Activated gamma-delta T cell treated with Interleukin-2 at 50 U/mL for 16 hours (primary cell): Measurements from ENCODE around the gene KCNK7.
"Not testable (repeated sequence)": the region's sequence is repeated elsewhere in the genome, so short reads cannot be mapped to it uniquely, and the experiment has no call there.

Source experiments
- DNase-seq: peaks from one replicate; pipeline ENCODE4 v3.0.0-alpha.2; 2020

Gene KCNK7

DNA sequence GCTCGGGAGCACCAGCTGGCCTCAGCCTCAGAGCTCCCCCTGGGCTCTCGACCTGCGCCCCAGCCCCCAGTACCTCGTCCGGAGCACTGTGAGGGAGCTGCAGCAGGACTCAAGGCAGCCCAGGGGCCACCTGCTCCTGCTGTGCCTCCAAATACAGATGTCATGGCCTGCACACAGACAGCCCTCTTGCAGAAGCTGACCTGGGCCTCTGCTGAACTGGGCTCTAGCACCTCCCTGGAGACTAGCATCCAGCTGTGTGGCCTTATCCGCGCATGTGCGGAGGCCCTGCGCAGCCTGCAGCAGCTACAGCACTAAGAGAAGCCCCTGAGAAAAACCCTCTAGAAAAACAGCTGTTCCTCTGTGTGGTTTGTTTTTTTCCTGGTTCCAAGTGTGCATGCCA, 24.2 kb downstream of the KCNK7 start:
- no peak for DNase-seq

DNA sequence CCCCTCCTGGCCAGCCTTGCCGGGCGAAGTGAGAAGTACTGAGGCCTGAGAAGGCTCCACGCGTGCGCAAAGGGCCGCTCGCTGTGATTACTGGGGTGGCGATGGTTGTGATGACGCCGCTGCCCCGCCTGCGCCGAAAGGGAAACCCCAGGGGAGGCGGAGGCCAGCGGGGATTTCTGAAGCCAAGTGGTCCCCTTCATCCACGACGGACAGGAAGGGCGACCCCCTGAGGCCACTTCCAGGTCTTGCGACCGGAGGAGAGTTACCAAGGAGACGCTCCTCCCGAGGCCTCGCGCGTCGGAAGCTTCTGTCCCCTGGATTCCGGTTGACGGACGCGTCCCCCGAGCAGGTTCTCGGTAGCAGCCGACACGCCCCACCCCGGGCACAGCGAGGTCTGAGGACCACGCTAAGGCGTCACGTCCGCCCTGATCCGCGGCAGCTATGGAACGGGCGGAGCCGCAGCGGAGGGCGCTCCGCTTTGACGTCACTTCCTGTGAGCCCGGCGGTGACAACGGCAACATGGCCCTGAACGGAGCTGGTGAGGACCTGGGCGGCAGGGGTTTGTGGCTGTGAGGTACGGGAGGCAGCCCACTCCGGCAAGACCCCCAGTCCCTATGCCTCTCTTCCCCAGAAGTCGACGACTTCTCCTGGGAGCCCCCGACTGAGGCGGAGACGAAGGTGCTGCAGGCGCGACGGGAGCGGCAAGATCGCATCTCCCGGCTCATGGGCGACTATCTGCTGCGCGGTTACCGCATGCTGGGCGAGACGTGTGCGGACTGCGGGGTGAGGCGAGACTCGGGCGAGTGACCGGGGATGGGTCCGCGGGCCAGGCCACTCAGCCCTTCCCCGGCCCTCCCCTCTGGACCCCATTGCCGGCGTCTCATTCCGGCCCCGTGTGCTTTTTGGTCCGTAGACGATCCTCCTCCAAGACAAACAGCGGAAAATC, 25.4 kb downstream of the KCNK7 start, which contains the start of gene ZNRD2:
TSS of gene ZNRD2 (plus strand) at position 505 of the 946 bp plus-strand sequence. CDS start at position 520, 15 bp downstream.
- DNase-seq, result peak; percentile 98

DNA sequence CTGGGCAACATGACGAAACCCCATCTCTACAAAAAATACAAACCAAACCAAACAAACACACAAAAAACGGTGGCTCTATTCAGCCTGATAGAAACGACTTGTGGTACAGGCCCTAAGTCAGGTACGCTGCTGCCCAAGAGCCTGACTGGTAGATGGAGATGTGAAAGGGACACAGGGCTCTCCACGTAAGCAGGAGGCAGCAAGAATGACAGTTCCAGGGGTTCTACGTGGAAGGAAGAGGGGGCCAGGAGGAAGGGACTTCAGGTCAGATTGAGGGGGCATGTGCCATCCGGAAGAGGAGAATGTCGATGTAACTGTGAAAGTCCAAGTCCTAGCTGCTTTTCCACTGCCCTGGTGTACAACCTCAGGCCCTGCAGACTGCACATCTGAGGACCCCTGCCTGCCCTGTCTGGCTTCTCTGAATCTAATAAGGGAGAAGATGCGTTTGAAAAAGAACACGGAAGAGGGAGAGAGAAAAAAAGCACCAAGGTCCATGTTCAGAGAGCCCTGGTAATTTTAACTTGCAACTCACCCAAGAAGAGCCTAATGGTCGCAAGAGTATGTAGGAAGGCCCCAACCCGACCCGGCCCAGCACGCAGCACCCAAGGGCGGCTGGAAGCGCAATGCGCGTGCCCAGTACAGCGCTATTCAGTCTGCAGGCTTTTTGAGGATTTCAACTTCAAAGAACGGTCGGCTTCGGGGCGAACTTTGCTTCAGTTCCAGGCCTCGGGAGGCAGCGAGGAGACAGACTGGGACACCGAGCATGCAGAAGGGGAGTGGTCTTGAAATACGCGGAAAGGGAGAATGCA, 26.2 kb downstream of the KCNK7 start:
- no peak for DNase-seq

DNA sequence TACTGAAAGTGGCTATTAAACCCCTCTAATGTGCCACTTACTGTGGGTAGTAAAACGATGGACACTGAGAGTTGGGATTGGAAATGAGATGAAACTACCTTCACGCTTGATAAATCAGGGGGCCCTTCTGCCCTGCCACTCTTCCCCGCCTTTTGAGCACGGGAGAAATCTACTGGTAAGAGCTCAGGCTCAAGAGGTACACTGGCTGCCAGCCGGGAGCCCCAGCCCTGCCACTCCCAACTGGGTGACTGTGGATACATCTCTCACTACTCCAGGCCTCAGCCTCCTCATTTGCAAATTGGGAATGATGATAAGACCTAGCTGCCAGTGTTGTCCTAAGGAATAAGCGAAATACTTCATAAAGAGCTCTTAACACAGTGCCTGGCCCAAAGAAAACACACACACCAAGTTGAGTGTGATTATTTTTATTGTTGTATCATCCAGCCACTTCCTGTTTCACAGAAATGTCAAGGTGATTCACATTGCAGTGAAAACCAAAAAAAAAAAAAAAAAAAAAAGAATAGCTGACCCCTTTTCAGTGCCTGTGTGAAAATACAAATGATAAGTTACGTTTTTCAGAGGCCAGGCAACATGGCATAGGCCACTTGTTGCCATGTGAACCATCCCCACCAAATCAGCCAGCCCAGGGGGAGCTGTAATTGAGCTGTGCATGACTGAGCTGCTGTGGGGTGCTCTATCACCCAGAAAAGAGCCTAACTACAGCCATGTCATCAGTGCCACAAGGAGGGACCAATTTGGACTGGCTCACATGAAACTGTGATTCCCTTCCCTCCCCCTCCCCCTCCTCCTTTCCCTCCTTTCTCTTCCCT, 29.8 kb downstream of the KCNK7 start:
- peak; percentile 54 for DNase-seq

DNA sequence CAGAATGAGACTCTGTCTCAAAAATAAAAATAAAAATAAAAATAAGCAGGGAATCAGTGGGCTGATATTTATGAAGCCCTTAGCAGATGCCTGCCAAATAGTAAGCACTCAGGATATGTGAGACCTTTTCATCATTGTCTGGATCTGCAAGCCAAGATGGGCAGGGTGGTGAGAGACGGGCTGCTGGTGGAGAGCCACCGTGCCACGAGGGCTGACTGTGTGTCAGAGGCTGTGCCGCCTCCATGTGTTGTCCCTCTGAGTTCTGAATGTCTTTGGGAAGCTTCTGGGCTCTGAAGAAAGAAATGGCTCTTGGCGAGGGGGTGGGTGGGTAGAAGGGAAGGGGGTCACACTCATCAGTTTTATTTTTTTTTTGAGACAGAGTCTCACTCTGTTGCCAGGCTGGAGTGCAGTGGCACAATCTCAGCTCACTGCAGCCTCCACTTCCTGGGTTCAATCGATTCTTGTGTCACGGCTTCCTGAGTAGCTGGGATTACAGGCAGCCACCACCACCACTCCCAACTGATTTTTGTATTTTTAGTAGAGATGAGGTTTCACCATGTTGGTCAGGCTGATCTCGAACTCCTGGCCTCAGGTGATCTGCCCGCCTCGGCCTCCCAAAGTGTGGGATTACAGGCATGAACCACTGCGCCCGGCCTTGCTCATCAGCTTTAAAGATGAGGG, 30.6 kb downstream of the KCNK7 start:
- DNase-seq, result not testable (repeated sequence)

DNA sequence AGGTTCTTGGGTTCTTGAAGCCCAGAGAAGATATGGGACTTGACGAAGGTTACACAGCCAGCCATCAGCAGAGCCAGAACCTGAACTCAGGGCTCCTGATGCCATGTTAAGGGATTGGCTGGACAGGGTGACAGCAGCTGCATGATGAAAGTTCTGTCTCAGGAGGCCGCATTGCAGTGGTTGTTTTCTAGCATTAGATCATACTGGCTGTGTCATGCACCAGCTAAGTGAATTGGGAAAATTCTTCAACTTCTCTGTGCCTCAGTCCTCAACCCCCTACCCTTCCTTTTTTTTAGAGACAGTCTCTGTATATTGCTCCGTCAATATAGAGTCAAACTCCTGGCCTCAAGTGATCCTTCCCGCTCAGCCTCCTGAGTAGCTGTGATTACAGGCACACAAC, 32.0 kb downstream of the KCNK7 start:
- DNase-seq, result no peak

DNA sequence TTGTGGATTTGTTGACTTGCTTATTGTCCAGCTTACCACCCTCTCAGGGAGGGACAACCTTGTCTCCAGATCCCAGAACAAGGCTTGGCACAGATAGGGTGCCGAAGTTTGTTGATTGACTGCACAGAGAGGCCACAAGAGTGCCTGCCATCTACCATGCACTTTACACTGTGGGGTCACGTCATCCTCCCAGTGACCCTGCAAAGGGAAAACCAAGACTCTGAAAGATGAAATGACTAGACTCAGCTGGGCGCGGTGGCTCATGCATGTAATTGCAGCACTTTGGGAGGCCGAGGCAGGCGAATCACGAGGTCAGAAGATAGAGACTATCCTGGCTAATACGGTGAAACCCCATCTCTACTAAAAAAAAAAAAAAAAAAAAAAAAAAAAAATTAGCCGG, 32.8 kb downstream of the KCNK7 start:
- no peak for DNase-seq

DNA sequence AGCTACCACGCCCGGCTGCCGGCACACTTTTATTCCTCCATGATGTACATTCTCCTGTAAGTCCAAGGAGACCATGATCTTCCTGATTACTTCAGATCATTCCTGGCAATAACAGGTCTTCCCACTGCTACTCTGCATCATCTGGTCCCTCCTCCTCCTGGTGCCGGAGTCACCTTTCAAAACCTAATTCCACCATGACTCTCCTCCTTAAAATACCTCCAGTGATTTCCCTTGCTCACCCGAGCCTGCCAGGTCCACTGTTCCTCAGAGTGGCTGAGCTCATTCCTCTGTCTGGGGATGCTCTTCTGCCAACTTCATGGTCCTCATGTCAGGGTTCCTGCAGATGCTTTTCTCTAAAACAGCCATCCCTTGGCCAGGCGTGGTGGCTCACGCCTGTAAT, 33.6 kb downstream of the KCNK7 start:
- DNase-seq, result no peak

DNA sequence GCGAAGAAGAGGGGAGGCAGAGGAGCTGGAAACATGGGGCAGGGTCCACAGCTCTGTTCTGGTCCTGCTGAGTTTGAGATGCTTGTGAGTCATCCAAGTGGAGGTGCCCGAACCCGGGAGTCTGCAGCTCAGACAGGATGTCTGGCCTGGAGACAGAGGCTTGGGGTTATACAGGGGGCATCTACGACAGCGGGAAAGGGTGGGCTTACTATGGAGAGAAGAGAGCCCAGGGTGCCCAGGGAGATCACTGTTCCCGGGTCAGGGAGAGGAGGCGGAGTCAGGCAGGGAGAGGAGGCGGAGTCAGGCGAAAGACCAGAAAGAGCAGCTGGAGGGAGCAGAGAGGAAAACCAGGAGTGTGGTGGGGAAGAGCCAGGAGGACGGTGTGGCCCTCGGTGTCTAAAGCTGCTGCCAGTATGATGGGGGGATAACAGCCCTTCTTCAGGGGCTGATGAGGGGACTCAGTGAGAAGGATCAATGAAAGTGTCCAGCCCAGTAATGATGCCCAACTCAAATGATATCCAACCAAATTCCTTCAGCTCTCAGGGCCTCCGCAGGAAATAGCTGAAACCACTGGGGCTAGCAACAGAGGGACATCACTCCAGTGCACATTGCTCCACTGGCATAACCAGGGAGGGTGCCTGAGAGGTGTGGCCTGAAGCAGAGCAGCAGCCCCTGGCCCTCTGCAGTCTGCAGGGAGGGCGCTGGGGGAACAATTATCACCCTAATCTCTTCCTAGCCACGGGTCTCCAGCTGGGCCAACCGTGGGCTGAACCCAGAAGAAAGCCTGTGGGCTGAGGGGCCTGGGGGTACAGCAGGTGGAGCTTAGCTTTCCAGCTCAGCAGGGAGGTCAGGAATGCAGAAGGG, 34.8 kb downstream of the KCNK7 start:
- DNase-seq, result no peak

DNA sequence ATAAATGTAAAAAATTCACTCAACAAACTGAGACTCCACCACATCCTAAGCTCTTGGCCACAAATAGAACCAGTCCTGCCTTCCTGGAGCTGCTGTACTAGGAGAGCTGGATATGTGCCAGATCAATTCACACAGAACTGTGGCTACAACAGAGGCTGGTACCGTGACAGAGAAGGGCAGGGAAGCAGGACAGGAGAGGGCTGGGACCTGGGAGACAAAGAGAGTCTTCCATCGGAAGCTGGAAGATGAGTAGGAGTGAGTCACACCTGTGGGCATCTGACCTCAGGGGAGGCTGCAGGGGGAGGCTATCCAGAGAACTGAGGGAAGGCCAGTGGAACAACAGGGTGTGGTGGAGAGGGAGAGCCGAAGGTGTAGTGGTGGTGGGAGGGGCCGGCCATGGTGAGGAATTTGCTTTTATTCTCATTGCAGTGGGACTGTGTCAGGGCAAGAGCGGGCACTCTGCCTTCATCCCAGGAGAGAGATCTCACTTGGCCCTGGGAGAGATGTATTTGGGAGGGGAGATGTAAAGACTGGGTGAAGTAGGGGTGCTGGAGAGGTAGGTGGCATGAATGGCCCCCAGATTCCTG, 35.6 kb downstream of the KCNK7 start:
- DNase-seq, result no peak

GRCh38 chr11:65559535-65559934, 36.1 kb downstream of the KCNK7 start:
- DNase-seq, result no peak

GRCh38 chr11:65558930-65559509, 36.6 kb downstream of the KCNK7 start:
- no peak for DNase-seq

DNA sequence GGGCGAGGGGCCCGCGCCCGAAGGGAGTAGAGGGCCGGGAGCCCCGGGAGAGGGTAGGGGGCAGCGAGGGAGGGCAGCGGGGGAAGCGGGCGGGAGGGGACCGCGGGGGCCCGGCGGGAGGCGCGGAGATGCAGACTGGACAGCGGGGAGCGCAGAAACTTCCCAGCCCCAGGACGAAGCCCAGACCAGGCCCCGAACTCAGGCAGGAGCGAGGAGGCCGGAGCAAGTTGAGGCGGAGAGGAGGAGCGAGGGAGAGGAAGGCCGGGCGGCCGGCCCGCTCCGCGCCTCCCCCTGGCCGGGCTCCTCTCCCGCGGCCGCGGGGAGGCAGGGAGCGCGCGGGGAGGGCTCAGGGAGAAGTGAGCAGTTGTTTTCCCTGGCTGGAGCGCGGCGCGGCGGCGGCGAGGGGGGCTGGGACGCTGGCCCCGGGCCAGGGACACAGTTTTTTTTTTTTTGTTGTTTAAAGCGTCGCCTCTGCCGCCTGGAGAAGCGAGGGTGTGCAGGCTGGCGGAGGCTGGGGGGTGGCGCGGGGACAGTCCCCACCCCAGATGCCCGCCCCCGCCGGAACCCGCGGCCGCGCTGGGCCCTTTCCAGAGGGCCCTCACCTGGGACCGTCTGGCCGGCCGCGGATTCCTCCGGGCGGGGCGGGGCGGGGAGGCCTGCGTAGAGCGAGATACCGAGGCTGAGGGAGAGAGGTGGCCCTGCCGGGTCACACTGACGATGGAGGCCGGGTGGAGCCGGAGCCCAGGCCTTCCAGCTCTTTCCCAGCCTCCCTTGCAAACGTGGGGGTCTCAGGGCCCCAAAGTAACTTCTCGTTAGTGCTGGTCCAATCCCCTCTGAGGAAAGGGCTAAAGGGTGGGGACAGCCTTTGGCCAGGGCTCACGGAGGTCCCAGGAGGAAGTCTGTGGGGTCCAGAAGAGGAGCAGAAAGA, 37.3 kb downstream of the KCNK7 start, which contains the start of gene LTBP3:
TSS of gene LTBP3 (minus strand) at position 358 of the 928 bp plus-strand sequence. CDS start 400 bp downstream, outside the sequence.
- peak; percentile 39 for DNase-seq

- no peak for DNase-seq
Observed at GRCh38 chr11:65557280-65558001, 38.2 kb downstream of the KCNK7 start.

DNA sequence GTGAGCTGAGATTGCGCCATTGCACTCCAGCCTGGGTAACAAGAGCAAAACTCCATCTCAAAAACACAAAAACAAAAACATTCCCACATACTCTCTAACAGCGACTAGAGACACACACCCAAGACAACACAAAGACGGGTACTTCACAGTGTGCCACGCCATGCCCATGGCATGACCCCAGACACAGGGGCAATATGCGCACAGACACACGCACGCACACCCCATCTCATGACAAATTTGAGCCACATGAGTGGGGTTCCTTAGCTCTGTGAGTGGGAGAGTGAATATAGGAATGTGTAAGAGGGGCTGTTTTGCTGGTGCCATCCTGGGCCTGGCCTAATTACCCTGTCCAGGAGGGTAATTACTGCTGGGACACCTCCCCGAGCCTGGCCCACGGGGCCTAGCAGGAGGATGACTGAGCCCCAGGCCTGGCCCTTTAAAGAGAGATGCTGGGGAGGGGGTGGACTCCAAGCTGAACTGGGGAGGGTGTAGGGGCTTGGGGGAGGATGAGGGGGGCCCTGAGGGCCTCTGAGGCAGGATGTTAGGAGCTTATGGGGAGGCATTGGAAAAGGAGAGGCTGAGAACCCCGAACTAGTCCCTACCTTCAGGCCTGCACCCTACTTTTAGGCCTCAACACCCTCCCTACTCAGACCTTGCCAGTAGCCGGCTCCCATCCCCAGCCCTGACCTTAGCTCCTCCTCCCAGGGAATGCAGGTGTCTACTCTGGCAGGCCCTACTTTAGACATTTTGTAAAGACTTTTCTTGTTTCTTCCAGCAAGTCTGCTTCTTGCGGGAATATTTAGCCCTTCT, 38.9 kb downstream of the KCNK7 start:
- no peak for DNase-seq

- no peak for DNase-seq
Observed at GRCh38 chr11:65555693-65556231, 39.8 kb downstream of the KCNK7 start.

GRCh38 chr11:65554842-65555430, 40.7 kb downstream of the KCNK7 start:
- no peak for DNase-seq
